ENCODE measurements around the gene PTPRT.

- TF ChIP-seq CTCF (IDR thresholded peaks at IDR 0.05) (no peak), POLR2A (IDR thresholded peaks at IDR 0.05) (no peak)
Observed at GRCh38 chr20:43016257-43016656, 173.4 kb downstream of the PTPRT start.
